ENCODE data around the gene JAZF1.

JAZF1 gene

DNA sequence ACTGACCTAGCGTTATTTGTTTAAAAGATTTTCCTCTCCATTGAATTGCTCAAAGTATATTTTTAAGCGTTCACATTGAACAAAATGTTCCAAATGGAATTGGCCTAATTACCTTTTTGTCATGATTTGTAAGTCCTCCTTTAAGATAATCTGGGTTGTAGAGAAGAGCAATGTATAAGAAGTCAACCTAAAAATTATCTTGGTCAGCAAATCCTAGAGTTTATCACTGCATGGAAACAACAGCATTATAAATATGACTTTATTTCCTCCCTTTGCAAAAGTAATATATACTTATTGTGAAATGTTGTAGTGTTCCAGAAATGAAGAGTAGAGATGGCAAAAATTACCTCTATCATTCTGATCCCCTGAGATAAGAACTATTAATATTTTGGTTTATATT is 381.4 kb downstream of the JAZF1 start:
- Histone ChIP-seq H3K9ac (ENCODE audit: low read length) (no peak overlapping the region), H3K23ac (ENCODE audit: low read length in 2 of 2) (no peak overlapping the region), H2BK12ac (ENCODE audit: low read length in 2 of 2) (no peak overlapping the region), H3K79me1 (replicated peaks; ENCODE audit: low read length, poor library complexity, severe bottlenecking) (peaks cover 5% of the 10 kb centered on the region), H3K27ac (ENCODE audit: low read length, poor library complexity, severe bottlenecking) (no peak overlapping the region), H3K9me3 (ENCODE audit: control insufficient read depth, low read length) (no peaks in the 10 kb centered on the region), H3K4me3 (ENCODE audit: insufficient read depth in 1 of 2, low read depth in 1 of 2, low read length in 2 of 2) (no peak overlapping the region), H3K18ac (ENCODE audit: low read depth in 1 of 2, low read length in 2 of 2) (no peak overlapping the region), H3K4ac (ENCODE audit: low read depth in 1 of 2, low read length in 2 of 2) (no peak overlapping the region), H2AK5ac (ENCODE audit: low read length, severe bottlenecking) (no peak overlapping the region), H3K4me1 (ENCODE audit: control insufficient read depth, insufficient read depth, low read depth, low read length) (no peaks in the 10 kb centered on the region), H2BK15ac (ENCODE audit: low read depth, poor library complexity, severe bottlenecking) (no peak overlapping the region), H2AFZ (ENCODE audit: low read depth, low read length) (no peak overlapping the region), H4K91ac (ENCODE audit: low read length) (no peak overlapping the region), H3K36me3 (ENCODE audit: control insufficient read depth in 1 of 2, insufficient read depth in 2 of 2, low read depth in 1 of 2, low read length in 2 of 2) (peaks cover 11 to 45% of the 10 kb centered on the region in 2 experiments), H3K4me2 (ENCODE audit: low read length, poor library complexity, severe bottlenecking) (no peak overlapping the region), H2BK120ac (ENCODE audit: low read depth, low read length) (no peak overlapping the region), H3K27me3 (ENCODE audit: control insufficient read depth in 1 of 2, insufficient read depth in 1 of 2, low read length in 2 of 2) (no peaks in the 10 kb centered on the region), H2BK5ac (ENCODE audit: low read depth, low read length, poor library complexity, severe bottlenecking) (no peak overlapping the region), H4K8ac (ENCODE audit: low read length) (no peak overlapping the region), H3K14ac (ENCODE audit: low read length in 2 of 2) (no peak overlapping the region)
- WGBS, result no CpG with 5 or more reads among the region's 2 CpGs
- DNase-seq, result no peak

DNA sequence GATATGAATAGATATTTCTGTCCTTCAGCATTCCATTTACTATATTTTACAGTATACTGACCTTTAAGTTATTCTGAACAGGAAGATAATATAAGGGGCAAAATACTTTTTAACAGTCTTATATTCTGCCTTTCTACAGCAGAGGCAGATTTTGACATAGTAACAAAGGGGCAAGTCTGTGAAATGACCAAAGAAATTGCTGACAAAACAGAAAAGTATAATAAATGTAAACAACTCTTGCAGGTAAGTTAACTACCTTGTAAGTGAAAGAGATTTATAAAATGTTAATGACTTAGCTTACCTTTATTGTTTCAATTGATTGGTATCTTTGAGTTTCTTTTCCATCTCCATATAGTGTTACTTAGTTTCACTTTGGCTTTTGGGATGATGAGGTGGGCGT is 384.6 kb downstream of the JAZF1 start:
- Histone ChIP-seq H3K18ac (ENCODE audit: low read depth in 1 of 2, low read length in 2 of 2) (no peak overlapping the region), H2AK5ac (ENCODE audit: low read length, severe bottlenecking) (no peak overlapping the region), H3K23ac (ENCODE audit: low read length in 2 of 2) (no peak overlapping the region), H2BK15ac (ENCODE audit: low read depth, poor library complexity, severe bottlenecking) (no peak overlapping the region), H3K14ac (ENCODE audit: low read length in 2 of 2) (no peak overlapping the region), H2AFZ (ENCODE audit: low read depth, low read length) (no peak overlapping the region), H3K4me3 (ENCODE audit: insufficient read depth in 1 of 2, low read depth in 1 of 2, low read length in 2 of 2) (no peak overlapping the region), H4K91ac (ENCODE audit: low read length) (no peak overlapping the region), H4K8ac (ENCODE audit: low read length) (no peak overlapping the region), H2BK5ac (ENCODE audit: low read depth, low read length, poor library complexity, severe bottlenecking) (no peak overlapping the region), H2BK12ac (ENCODE audit: low read length in 2 of 2) (no peak overlapping the region), H3K4me1 (ENCODE audit: control insufficient read depth, insufficient read depth, low read depth, low read length) (peaks cover 2% of the 10 kb centered on the region), H3K27ac (ENCODE audit: low read length, poor library complexity, severe bottlenecking) (no peak overlapping the region), H3K27me3 (ENCODE audit: control insufficient read depth in 1 of 2, insufficient read depth in 1 of 2, low read length in 2 of 2) (no peaks in the 10 kb centered on the region), H3K4ac (ENCODE audit: low read depth in 1 of 2, low read length in 2 of 2) (no peak overlapping the region), H3K4me2 (ENCODE audit: low read length, poor library complexity, severe bottlenecking) (no peak overlapping the region), H3K36me3 (ENCODE audit: control insufficient read depth in 1 of 2, insufficient read depth in 2 of 2, low read depth in 1 of 2, low read length in 2 of 2) (peaks cover 14 to 67% of the 10 kb centered on the region in 2 experiments), H3K9ac (ENCODE audit: low read length) (no peak overlapping the region), H3K9me3 (ENCODE audit: control insufficient read depth, low read length) (no peaks in the 10 kb centered on the region), H2BK120ac (ENCODE audit: low read depth, low read length) (no peak overlapping the region), H3K79me1 (replicated peaks; ENCODE audit: low read length, poor library complexity, severe bottlenecking) (peaks cover 10% of the 10 kb centered on the region)
- DNase-seq, result no peak
- no CpG with 5 or more reads among the region's 1 CpG for WGBS

DNA sequence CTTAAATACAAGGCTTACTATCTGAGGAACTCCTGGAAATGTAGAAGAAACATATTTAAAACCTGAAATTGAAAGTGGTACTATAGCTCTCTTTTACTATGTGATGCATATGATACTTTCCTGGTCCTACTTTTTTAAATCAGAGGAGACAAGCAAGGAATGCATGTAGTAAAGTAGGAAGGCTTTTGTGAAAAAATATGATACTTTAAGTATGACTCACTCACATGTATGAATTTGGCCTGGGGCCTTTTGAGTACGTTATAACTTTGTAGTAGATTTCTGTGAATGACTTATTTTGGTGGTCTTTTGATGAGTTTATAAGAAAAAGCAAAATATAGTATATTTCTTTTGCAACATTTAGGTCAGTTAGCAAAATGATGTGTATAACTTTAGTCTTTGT is 386.8 kb downstream of the JAZF1 start:
- WGBS, result no CpG with 5 or more reads among the region's 1 CpG
- H3K27ac ChIP-seq (ENCODE audit: low read length, poor library complexity, severe bottlenecking), result no peak overlapping the region
- DNase-seq, result no peak

DNA sequence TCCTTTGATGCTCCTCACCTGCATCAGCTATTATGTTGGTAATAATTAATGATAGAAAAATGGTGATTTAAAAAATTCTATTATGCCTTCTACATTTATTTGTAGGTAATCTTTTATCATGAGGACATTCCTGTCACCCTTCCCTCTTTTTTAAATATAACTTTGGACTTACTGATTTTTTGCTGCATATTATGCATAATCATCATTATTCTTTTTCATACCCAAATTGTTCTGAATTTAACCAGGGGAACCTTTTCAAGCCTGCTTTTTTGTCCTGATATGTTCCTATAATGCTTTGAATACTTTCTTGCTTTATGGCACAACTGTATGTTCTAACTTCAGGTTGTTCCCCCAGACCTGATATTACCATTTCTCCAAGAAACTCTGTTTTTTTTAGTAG is 392.2 kb downstream of the JAZF1 start:
- H2AFZ ChIP-seq (ENCODE audit: low read depth, low read length), result no peak overlapping the region
- H3K27me3 ChIP-seq (ENCODE audit: control insufficient read depth in 1 of 2, insufficient read depth in 1 of 2, low read length in 2 of 2), result no peaks in the 10 kb centered on the region
- no peaks in the 10 kb centered on the region for H3K9me3 ChIP-seq (ENCODE audit: control insufficient read depth, low read length)
- no peak overlapping the region for H2BK12ac ChIP-seq (ENCODE audit: low read length in 2 of 2)
- no peak overlapping the region for H2BK15ac ChIP-seq (ENCODE audit: low read depth, poor library complexity, severe bottlenecking)
- H3K4ac ChIP-seq (ENCODE audit: low read depth in 1 of 2, low read length in 2 of 2), result no peak overlapping the region
- no peak overlapping the region for H3K4me2 ChIP-seq (ENCODE audit: low read length, poor library complexity, severe bottlenecking)
- no peak overlapping the region for H3K4me3 ChIP-seq (ENCODE audit: insufficient read depth in 1 of 2, low read depth in 1 of 2, low read length in 2 of 2)
- H3K36me3 ChIP-seq (ENCODE audit: control insufficient read depth in 1 of 2, insufficient read depth in 2 of 2, low read depth in 1 of 2, low read length in 2 of 2), result peaks cover 10 to 72% of the 10 kb centered on the region in 2 experiments
- H3K4me1 ChIP-seq (ENCODE audit: control insufficient read depth, insufficient read depth, low read depth, low read length), result peaks cover 2% of the 10 kb centered on the region
- no peak overlapping the region for H3K18ac ChIP-seq (ENCODE audit: low read depth in 1 of 2, low read length in 2 of 2)
- H3K27ac ChIP-seq (ENCODE audit: low read length, poor library complexity, severe bottlenecking), result no peak overlapping the region
- no peak overlapping the region for H3K14ac ChIP-seq (ENCODE audit: low read length in 2 of 2)
- H3K23ac ChIP-seq (ENCODE audit: low read length in 2 of 2), result no peak overlapping the region
- peaks cover 9% of the 10 kb centered on the region for H3K79me1 ChIP-seq (replicated peaks; ENCODE audit: low read length, poor library complexity, severe bottlenecking)
- no peak overlapping the region for H3K9ac ChIP-seq (ENCODE audit: low read length)
- no peak overlapping the region for H2AK5ac ChIP-seq (ENCODE audit: low read length, severe bottlenecking)
- no peak overlapping the region for H4K91ac ChIP-seq (ENCODE audit: low read length)
- no peak overlapping the region for H2BK120ac ChIP-seq (ENCODE audit: low read depth, low read length)
- no peak for DNase-seq
- H2BK5ac ChIP-seq (ENCODE audit: low read depth, low read length, poor library complexity, severe bottlenecking), result no peak overlapping the region
- H4K8ac ChIP-seq (ENCODE audit: low read length), result no peak overlapping the region

More for the DNA sequence above, 386.8 kb downstream of the JAZF1 start:
- Histone ChIP-seq H4K91ac (ENCODE audit: low read length) (no peak overlapping the region), H3K4ac (ENCODE audit: low read depth in 1 of 2, low read length in 2 of 2) (no peak overlapping the region), H2BK12ac (ENCODE audit: low read length in 2 of 2) (no peak overlapping the region), H2BK120ac (ENCODE audit: low read depth, low read length) (no peak overlapping the region), H3K23ac (ENCODE audit: low read length in 2 of 2) (no peak overlapping the region), H3K18ac (ENCODE audit: low read depth in 1 of 2, low read length in 2 of 2) (no peak overlapping the region), H3K4me2 (ENCODE audit: low read length, poor library complexity, severe bottlenecking) (no peak overlapping the region), H3K79me1 (replicated peaks; ENCODE audit: low read length, poor library complexity, severe bottlenecking) (peaks cover 9% of the 10 kb centered on the region), H3K27me3 (ENCODE audit: control insufficient read depth in 1 of 2, insufficient read depth in 1 of 2, low read length in 2 of 2) (no peaks in the 10 kb centered on the region), H3K4me3 (ENCODE audit: insufficient read depth in 1 of 2, low read depth in 1 of 2, low read length in 2 of 2) (no peak overlapping the region), H2AK5ac (ENCODE audit: low read length, severe bottlenecking) (no peak overlapping the region), H2BK5ac (ENCODE audit: low read depth, low read length, poor library complexity, severe bottlenecking) (no peak overlapping the region), H3K36me3 (ENCODE audit: control insufficient read depth in 1 of 2, insufficient read depth in 2 of 2, low read depth in 1 of 2, low read length in 2 of 2) (peaks cover 14 to 78% of the 10 kb centered on the region in 2 experiments), H3K9me3 (ENCODE audit: control insufficient read depth, low read length) (no peaks in the 10 kb centered on the region), H2BK15ac (ENCODE audit: low read depth, poor library complexity, severe bottlenecking) (no peak overlapping the region), H3K9ac (ENCODE audit: low read length) (no peak overlapping the region), H3K14ac (ENCODE audit: low read length in 2 of 2) (no peak overlapping the region), H4K8ac (ENCODE audit: low read length) (no peak overlapping the region), H2AFZ (ENCODE audit: low read depth, low read length) (no peak overlapping the region), H3K4me1 (ENCODE audit: control insufficient read depth, insufficient read depth, low read depth, low read length) (peaks cover 2% of the 10 kb centered on the region)
